Activated CD8-positive, alpha-beta memory T cell treated with anti-CD3 and anti-CD28 coated beads for 1 hour (primary cell): ENCODE measurements around the gene TUBA1A.
"Not testable (repeated sequence)": the region's sequence is repeated elsewhere in the genome, so short reads cannot be mapped to it uniquely, and the experiment has no call there.

Source experiments
- DNase-seq, 2 donors: peaks; one replicate each; pipeline ENCODE4 v3.0.0-alpha.2; 2020; ENCODE audit warnings: low read depth in 1 of 2; ENCODE audit errors: extremely low read depth in 1 of 2

TUBA1A gene

DNA sequence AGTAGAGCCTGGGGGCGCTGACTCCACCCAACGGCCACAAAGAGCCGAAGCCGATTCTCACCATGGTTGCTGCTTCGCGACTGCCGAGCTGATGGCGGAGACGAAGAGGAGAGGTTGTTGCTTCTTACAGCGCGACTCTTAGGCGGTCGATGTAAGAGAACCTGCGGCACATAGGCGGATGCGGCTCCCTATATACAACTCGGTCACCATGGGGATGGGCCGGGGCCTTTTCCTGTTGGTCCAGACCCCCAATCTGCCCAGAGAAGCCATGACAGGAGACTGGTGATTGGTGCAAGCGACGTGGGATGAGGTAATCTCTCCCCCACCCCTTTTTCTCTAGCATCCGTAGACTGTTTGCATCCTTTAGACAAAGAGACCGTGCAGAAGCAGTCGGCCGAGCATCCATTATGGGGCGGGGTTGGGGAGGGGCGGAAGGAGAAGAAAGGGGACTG is at the start of gene TUBA1A:
TSS of gene TUBA1A (minus strand) at position 165 of the 452 bp plus-strand sequence. CDS start at position 64, 101 bp downstream.
- DNase-seq: peak; percentile 87 to 92

DNA sequence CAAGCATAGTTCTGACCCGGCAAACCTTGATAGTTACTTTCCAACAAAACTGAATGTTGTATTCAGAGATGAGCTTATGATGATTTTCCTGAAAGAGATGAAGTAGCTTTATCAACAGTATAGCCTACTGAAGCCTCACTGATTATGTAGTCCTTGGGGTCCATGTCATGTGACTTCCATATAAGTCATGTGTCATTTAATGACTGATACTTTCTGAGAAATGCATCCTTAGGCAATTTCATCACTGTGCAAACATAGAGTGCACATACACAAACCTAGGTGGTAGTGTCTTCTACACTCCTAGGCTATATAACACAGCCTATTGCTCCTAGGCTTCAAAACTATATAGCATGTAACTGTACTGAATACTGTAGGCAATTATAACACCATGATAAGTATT is 47.5 kb upstream of the TUBA1A start:
- no peak for DNase-seq

DNA sequence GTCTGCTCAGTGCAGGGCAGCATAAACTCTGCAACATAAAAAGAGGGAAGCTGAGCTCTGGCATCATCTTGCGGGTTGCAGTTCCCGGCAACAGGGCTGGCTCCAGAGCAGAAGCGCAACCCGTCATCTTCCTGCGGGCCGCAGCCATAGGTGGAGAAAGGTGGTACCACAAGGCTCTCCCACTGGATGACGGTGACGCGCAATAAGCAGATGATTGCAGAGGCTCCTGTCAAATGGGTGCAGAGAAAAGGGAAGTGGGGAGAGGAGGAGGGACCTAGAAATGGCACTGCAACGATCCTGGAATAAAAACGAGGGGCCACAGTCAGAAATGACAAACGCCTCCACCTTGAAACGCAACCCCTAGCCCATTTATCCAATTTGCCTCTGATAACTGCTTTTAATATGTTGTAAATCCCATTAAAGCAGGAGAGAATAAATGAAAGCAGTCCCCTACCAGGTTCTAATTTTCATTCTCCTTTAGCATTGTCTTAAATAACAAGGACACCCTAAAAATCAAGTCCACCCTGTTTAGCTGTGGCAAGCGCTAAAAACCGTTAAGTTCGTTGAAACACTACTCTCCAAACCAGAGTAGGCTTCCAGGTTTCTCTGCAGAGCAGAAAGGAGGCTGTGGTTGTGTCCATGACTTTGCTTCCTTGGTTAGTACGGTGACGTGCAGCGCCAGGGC is 45.1 kb upstream of the TUBA1A start:
- DNase-seq: no peak

DNA sequence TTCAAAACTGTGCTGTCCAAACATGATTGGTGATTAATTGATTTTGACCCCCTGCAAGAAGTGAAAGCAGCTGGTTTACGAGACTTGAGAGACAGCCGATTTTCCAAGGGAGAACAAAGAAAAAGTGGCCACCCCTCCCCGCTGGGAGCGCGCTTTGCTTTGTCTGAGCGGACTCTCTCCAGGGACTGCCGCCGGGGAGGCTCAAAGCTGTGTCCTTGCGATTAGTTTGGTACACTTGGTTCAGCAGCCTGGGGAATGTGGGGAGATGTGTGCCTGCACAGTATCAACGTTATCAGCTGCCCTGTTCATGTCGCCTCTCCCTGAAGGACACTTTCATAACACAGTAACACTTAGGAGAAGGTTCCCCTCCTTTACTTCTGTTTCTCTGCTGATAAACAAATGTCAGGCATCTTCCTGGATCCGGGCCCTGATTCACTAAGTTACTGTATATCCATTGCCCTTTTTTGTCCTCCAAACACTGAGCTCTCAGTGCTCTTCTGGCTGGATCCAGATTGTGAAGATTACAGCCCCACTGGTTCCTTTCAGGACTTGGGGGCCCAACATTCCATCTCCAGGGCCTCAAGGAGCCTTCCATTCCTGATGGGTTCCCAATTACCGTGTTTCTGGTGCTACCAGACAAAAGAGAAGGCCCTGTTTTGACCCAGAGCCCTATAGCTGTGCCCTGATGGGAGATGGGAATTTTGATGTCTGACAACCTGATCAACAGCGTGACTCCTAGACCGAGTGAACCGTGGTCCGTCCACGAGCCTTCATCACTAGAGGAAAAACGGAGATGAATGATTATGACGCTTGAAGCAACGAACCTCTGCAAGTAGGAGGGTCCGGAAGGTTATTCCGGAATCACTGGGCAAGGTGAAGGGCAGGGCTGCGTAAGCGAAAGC is 44.3 kb upstream of the TUBA1A start:
- no peak for DNase-seq

DNA sequence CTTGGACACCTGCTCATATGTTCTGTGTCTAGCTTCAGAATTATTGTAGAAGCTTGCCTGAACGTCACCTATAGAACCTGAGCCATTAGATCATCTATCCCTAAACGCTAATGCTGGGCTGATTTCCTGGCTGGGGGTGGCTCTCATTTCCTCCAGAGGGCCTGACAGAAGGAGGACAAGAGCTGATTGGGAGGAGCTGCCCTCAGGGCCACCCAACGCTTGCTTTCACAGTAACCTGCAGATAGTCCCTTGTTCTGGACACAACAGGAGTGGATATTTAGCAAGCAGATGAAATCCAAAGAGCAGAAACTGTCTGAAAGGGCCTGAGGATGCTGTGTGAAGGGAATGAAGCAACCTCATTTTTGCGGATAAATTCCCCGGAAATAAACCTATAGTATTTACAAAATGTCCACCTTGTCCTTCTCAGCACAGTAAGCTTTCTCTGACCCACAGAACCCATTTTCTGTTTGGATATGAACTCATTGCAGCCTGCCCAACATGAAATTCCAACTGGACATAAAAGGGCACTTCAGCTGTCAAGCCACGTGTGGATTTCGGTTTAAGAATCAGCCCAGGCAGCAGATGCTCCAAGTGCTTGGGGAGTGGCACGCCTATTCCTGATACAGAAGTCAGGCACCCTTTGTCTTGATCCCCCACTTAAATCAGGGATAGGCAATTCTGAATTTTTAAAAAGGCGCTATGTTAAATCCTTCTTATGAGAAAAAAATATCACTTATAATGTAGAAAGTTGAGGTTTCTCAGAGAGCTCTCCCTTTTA is 43.2 kb upstream of the TUBA1A start:
- DNase-seq: no peak

DNA sequence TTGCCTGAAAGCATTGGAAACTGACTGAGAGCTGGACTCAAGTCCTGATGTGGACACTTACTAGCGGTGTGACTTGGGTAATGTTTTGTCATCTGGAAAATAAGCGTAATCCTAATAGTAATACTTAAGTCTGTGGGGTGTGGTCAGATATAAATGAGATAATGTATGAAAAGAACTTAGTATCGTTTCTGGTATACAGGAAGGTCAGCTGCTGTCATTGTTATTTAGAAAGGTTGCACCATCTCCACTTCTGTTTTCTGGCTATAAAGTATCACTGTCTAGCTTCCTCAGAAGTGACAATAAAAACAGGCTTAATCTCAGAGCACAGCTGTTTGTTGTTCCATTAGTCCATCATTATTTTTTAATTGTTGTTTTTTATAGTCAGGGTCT is 41.9 kb upstream of the TUBA1A start:
- no peak for DNase-seq

DNA sequence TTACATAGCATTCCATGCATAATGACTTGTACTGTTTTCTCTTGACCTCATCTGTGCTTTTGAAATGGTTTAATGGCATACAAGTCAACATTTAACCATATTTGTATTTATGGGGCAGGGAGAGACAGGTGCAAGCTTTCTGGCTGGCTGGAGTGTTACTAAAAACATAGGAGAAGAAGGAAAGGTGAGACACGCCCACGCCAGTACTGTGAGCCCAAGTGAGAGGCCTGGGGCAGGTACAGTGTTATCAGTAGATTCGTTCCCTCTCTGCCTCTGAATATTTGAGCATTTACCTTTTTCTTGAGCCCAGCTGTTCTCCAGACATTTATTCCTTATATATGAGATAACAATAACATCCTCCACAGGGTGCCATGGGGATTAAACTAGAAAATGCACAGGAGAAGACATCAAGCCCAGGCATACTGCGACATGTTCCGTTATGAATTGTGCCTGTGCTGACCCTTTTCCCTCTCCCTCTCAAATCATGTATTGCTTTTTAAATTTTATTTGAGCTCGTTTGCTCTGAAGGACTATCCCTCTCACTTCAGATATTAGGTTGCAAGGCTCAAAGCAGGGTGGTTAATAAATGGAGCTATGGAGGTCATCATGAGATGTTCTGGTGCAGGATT is 41.4 kb upstream of the TUBA1A start:
- DNase-seq: no peak

DNA sequence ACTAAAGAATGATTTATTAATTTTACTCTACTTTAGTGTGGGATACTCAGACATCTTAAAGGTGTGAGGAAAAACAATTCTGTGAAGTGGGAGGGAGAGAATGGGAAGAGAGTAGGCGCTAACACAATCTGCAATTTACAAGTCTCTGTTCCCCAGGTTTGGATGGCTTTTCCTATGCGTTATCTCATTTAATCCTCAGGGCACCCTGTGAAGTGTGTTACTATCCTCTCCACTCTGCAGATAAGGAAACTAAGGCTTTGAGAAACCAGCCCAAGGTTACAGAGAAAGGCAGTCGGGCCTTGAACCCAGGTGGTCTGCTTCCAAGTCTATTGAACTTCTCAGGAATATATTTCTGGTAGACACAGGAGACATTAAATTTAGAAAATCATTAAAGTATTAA is 39.8 kb upstream of the TUBA1A start:
- no peak for DNase-seq

DNA sequence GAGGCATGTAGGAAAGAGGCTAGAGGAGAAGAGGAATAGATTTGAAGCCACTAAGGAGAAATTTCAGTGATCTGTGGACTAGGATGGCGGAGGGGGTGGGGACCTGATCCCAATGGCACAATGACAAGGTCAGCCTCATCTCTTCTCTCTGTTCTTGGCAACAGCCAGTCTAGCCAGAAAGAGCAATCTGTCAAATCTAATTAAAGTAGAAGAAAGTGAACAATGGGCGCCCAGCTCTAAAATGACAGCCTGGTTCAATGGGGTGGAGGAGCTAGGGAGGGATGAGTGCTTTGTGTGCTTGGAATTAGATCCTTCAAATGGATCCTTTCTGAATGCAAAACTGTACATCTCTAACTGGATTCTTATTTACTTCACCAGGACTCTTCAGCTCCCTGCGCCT is 38.8 kb upstream of the TUBA1A start:
- no peak for DNase-seq

DNA sequence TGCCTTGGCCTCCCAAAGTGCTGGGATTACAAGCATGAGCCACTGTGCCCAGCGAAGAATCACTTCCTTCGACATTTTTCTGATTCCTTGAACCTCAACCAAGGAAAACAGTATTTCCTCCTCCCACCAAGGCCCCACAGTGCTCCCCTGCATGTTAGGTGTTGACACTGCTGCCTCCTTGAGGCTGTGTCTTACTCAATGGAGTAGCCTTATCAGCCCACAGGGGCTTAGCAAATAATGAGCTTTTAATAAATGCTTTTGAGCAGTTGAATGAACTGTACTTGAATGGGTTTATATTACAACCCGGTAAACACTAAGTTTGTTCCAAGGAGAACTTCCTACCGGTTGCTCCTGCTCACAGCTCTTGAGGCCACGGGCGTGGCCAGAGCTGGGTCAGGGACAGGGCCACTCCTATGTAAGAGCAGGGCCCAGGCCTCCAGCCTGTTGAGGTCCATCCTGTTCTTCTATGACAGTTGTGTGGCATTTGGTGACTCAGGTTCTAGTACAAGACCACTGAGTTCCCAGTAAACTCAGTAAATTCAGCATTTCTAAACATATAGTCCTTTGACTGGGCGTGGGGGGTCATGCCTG is 36.8 kb upstream of the TUBA1A start:
- no peak for DNase-seq

DNA sequence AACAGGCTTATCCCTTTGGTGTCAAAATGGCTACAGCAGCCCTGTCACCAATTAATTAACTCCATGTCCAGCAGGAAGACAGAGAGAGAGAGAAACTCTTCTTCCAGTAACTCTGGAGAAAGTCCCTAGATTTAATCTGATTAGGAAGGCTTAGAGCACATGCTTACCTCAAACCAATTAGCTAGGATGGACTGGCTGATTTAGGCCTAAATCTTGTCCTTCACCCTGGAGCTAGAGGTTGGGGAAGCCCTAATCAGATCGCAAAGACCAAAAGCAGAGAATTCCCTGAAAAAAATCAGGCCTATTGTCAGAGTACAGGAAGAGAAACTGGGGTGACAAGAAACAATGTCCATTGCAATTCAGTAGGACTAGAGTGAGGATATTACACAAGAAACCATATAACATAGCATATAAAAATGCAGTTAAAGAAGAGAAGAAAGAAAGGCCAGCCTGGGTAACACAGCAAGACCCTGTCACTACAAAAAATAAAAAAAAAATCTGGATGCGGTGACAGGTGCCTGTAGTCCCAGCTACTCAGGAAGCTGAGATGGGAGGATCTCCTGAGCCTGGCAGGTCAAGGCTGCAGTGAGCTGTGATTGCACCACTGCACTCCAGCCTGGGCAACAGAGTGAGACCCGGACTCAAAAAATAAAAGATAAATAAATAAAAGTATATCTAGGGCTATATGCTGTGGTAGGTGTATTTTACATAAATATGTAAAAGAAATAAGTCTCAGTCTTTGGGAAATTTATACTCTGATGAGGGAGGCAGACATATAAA is 34.9 kb upstream of the TUBA1A start:
- no peak for DNase-seq

DNA sequence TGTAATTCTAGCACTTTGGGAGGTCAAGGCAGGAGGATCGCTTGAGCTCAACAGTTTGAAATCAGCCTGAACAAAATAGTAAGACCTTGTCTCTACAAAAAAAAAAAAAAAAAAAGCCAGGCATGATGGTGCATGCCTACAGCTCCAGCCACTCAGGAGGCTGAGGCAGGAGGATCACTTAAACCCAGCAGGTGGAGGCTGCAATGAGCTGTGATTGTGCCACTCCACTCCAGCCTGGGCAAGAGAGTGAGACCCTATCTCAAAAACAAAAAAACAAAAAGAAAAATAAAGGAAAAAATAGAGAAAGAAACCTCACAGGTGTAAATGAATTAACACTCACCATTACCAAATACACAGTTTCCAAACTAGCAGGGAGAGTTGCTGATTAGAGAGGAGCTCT is 34.2 kb upstream of the TUBA1A start:
- no peak for DNase-seq

DNA sequence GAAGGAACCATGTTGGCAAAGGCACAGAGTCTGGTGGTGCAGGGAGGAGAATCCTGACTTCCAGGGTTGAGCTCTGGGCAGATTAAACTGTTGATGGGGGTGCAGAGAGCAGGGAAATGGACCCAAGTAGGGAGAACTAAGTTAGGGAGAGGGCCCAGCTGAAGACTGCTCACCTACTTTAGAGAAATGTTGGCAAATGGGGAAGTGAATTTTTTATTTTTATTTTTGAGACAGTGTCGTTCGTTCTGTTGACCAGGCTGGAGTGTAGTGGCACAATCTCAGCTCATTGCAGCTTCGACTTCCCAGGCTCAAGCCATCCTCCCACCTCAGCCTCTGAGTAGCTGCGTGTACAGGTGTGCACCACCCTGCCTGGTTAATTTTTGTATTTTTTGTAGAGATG is 32.1 kb upstream of the TUBA1A start:
- DNase-seq: no peak

DNA sequence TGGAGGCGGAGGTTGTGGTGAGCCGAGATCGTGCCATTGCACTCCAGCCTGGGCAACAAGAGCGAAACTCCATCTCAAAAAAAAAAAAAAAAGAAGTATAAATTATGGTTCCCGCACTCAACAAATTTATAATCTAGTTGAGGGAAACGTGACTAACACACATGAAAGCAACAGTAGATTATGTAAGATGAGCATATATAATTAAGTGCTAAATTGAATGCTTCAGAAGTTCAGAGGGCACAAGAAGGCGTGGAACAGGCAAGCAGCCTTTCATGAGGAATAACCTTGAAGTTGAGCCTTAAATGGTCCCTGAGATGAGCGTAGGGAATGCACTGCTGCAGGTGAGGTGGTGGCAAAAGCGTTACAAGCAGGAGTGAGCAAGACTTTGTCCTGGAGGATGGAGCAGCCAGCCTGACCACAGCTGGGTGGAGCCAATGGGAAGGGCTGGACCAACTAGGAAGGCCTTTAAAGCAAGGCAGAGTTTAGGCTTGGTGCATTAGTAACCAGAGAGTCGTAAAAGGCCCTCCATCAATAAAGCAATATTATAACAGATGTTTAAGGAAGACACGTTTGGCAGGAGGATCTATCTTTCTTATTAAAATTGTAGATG is 30.6 kb upstream of the TUBA1A start:
- DNase-seq: no peak

DNA sequence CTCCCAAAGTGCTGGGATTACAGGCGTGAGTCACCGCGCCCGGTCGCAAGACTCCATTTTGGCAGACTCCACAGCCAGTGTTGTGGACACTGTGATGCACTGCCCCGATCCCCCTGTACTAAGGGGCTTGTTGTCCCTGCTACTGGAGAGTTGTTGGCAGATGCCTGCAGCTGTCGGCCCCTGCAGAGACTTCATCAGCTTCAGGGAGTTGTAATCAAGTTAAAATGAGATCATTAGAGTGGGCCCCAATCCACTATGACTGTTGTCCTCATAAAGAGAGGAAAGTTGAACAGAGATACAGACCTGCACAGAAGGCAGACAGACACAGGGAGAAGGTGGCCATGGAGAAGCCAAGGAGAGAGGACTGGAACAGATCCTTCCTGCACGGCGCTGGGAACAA is 23.7 kb upstream of the TUBA1A start:
- DNase-seq: no peak

DNA sequence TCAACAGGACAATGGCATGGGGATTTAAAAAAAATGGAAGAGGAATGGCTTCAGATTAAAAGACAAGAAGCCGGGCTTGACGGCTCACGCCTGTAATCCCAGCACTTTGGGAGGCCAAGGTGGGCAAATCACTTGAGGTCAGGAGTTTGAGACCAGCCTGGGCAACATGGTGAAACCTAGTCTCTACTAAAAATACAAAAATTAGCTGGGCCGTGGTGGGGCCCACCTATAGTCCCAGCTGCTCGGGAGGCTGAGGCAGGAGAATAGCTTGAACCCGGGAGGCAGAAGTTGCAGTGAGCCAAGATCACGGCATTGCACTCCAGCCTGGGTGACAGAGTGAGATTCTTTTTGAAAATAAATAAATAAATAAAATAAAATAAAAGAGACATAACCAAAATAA is 21.8 kb upstream of the TUBA1A start:
- DNase-seq: not testable (repeated sequence)

DNA sequence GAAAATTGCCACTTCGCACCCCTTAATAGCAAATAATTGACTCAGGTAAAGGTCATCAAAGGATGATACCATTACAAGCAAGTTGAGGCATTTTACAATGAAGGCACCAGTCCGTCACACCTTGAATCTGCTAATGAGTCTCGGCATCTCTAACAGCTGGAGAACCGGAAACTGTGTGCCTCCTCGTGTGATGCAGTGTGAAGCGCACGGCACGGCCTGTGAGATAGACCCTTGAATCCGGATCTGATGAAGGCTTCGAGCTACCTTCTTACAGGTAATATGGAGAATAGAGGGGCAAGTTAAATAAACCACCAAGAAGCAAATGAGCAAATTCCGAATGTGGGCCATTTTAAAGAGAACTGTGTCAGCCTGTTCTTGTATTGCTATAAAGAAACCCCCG is 19.8 kb upstream of the TUBA1A start:
- DNase-seq: no peak

DNA sequence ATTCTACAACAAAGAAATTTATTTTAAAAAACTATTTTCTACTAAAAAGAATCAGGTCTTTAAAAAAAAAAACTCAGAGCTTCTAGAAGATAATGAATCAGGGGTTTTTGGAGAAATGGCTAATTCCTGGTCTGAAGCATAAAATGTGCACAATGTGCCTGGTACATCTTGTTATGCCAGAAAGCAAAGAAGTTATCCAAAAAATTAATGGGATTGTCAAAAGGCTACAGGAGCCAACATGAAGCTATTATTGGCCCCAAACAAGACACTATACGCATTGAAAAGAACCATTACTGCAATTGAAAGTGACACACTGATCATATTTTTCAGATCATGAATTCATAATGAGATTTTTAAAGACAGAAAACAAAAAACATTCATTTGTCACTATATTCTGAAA is 19.3 kb upstream of the TUBA1A start:
- DNase-seq: no peak

DNA sequence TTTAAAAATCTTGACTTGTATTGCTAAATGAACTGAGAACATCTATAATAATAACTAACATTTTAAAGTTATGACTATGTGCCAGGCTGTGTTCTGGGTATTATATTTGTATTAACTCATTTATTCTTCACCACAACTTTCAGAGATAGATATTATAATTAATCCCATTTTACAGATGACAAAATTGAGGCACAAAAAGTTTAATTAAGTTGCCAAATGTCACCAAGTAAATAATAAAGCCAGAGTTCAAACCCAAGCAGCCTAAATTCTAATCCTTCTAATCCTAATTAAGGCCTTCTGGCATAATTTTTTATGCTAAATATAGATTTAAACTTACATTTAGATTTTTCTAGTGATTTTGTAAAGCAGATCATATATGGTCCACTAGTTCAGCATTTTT is 17.5 kb upstream of the TUBA1A start:
- no peak for DNase-seq
